Dedifferentiated amniotic fluid mesenchymal stem cell (primary cell): Measurements from ENCODE around the gene ERFE.

Experiments used
- DNase-seq: peaks from one replicate; pipeline ENCODE4 v3.0.0-alpha.2; 2016; ENCODE audit errors: extremely low spot score

Gene ERFE

GRCh38 chr2:238155051-238155760 lies 3.6 kb upstream of the ERFE start:
- DNase-seq = peak; percentile 84

DNA sequence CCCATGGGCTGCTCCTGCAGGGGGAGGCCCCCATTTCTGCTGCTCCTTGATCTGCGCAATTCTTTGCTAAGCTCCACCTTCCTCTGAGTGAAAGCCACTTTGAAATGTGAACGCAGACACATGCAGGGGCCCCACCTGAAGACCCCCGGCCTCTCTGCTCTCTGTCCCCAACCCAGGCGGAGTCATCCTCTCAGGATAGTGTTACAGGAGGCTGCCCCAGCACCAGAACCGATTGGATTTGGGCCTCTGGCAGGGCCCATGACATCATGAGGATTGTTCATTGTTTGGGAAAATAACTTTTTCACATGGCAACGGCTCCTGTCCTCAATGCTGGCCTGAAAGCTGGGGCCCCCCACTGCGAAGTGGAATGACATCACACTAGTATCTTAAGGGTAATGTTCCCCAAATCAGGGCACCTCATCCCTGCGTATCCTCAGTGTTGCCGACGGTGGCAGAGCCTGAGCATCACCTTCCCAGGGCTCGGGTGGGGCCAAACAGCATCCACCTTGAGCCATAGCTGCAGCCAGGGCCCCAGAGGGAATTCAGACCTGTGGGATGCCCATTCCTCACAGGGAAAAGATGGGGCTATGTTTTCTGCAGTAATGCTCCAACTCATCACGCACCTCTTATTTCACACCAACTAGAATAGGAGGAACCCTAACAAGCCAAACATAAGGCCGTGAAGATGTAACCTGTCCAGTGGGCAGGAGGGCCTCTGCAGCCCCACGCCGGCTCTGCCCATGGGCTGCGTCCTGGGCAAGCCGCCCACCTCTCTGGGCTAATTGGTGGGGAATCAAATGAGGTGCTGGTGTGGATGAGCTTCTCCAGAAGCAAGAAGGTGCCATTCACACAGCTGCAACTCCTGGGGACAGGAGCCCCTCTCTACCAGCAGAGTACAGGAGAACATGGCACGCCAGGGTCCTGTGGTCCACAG lies 2.7 kb upstream of the ERFE start:
- no peak for DNase-seq

GRCh38 chr2:238157506-238158017 lies 1.2 kb upstream of the ERFE start:
- DNase-seq = no peak

DNA sequence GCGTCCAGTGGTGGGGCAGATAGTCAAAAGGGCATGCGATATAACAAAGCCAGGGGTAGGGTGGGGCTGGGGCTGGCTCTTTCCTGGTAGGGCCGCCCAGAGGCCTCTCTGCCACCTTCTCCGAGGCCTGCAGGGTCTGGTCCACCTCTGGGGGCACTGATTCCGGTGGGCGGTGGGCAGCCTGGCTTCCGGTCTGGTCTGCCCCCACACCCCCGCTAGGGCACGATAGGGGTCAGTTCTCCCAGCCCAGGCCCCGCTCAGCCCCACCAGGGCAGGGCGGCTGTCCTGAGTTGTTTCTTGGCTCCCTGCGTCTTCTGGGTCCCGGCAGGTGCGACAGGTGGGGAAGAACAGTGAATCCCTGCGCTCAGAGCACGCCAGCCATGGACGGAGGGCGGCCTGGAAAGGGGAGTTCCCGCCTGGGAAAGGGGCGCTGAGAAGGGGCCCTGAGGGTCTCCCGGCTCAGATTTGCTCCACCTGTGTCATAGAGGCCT lies 707 bp upstream of the ERFE start:
- no peak for DNase-seq

DNA sequence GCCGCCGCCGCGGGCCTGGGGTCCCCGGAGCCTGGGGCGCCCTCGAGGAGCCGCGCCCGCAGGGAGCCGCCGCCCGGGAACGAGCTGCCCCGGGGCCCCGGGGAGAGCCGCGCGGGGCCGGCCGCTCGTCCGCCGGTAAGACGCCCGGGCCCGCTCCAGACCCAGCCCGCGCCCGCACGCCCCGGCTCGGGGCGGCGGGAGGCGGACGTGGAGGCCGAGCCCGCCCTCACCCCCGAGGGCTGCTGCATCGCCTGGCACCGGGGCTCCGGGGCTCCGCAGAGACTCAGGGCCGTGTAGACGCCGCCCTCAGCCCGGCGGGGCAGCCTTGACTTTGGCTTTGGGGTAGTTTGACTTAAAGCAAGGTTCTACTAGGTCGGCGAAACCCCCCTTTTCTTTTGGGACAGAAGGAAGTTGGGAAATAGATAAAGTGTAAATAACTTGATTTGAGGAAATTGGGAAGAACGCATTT lies 335 bp downstream of the ERFE start:
- no peak for DNase-seq

- no peak for DNase-seq
Observed at GRCh38 chr2:238159661-238160205, 963 bp downstream of the ERFE start.

- no peak for DNase-seq
Observed at GRCh38 chr2:238160206-238161129, 1.7 kb downstream of the ERFE start.

GRCh38 chr2:238161291-238162051 lies 2.7 kb downstream of the ERFE start:
- no peak for DNase-seq

GRCh38 chr2:238162251-238162845 lies 3.6 kb downstream of the ERFE start:
- no peak for DNase-seq

DNA sequence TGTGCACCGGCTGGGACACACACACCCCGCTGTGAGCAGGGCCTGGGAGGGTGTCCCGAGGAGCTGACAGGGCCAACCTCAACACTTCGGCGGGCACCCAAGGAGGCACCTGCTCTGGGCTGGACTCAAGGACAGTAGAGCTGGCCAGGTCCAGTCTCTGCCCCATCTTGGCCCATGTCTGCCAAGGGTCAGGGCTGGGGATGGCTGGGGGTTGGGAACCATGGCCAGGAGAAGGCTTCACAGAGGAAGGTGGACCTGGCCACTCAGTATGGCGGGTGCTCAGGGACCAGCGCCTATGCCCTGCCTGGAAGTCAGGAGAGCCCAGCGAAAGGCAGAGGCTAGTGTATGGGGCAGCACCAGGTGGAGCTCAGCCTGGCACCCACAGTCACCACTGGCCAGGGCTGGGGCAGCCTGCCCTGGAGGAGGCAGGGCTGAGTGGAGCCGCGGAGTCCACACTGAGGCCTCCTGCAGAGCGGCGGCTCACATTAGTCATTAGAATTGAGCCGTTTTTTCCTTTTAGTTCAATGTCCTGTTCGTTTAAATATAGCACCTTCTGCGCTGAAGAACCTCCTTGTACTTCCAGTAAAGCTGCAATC lies 4.2 kb downstream of the ERFE start:
- DNase-seq = no peak

DNA sequence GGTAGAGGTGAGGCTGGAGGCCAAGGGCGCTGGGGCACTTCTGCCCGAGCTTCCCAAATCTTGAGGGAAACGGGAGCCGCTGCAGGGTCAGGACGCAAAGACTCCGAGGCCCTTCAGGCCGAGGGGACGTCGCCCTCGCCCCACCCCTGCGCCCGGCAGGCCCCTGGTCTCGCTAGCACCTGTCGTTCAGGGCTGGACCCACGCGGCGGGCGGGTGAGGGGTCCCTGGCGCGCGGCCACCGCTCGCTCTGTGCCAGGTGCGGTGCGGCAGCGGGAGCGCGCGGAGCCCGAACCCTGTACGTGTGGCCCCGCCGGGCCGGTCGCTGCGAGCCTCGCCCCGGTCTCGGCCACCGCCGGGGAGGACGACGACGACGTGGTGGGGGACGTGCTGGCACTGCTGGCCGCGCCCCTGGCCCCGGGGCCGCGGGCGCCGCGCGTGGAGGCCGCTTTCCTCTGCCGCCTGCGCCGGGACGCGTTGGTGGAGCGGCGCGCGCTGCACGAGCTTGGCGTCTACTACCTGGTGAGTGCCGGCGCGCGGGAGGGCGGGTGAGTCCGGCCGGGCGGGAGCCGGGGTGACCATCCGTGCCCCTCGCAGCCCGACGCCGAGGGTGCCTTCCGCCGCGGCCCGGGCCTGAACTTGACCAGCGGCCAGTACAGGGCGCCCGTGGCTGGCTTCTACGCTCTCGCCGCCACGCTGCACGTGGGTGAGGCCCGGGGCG lies 4.9 kb downstream of the ERFE start:
- DNase-seq = no peak

GRCh38 chr2:238164906-238165287 lies 6.1 kb downstream of the ERFE start:
- DNase-seq = no peak

DNA sequence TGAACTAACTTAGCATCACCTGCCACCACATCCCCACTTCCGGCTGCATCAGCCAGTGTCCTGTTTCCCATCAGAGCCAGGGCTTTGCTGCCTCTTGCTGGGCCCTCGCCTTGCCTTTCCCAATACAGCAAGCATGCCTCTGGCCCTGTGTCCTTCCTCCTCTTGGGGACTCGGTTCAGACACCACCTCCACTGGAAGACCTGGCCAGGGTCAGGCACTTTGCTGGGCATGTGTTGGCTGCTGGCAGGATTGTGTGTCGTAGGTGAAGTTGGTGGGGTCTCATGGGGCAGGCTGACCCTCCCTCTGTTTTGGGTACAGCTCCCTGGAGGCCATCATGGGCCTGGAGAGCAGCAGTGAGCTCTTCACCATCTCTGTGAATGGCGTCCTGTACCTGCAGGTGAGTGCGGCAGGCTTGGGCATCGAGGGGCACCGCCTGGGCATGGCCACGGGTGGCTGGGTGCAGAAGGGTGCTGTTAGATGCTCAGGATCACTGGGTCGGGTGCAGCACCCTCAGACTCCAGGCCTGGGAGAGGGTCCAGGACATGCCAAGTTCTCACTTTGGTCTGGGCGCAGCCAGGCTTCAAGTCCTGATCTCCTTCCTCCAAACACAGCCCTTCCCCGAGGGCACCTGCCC lies 6.6 kb downstream of the ERFE start:
- DNase-seq = no peak

GRCh38 chr2:238166391-238167343 lies 7.9 kb downstream of the ERFE start:
- DNase-seq = no peak

DNA sequence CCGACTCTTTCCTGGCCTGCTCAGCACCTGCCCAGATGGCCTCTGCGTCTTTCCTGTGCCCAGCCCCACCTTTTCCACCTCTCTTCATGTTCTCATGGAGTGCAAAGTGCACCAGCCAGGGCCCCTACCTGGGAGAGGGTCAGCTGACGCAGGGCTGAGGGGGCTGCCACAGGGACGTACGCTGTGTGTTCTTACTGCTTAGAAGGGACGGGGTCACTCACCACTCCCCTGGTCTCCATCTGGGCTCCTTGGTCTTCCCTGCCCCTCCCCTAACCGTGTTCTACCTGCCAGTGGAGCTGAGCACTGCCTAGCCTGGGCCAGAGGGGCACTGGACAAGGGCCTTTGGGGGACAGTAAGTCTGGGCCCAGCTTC lies 8.6 kb downstream of the ERFE start:
- DNase-seq = no peak

GRCh38 chr2:238167761-238168160 lies 9.0 kb downstream of the ERFE start:
- DNase-seq = no peak
